ENCODE data around the gene IRAK1.
A peak's percentile ranks its signal among the peaks of the same experiment; 100 is the strongest.

IRAK1 gene

DNA sequence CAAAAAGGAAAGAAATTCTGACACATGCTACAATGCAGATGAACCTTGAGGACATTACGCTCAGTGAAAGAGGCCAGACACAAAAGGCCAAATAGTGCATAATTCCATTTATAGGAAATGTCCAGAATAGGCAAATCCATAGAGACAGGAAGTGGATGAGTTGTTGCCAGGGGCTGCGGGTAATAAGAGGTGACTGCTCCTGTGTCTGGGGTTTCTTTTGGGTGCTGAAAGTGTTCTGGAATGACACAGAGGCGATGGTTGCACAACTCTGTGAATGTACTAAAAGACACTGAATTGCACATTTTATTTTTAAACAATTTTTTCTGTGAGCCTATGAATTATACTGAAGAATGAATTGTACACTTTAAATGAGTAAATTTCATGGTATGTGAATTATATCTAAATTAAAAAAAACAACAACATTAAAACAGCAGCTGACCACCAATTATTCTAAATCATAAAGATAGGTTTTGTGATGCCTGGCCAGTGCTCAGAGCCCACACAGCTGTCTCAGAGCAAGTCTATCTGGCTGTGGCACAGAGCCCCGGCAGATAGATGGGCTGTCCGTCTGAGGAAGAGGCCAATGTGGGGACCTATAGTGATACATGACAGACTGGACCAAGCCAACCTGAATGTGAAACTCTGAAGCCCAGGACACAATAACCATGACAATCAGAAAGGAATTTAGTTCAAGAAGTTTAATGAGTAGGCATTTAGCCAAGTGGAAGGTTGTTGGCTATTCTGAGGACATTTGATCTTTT is 23.5 kb upstream of the IRAK1 start:
- H3K27me3 ChIP-seq, result peaks cover 100% of the 10 kb centered on the region
- H3K27ac ChIP-seq, result no peak overlapping the region
- H3K4me3 ChIP-seq, result no peak overlapping the region
- peaks cover 20% of the 10 kb centered on the region for H3K4me1 ChIP-seq
- H3K36me3 ChIP-seq, result peaks cover 52% of the 10 kb centered on the region
- no peak overlapping the region for H3K9ac ChIP-seq
- no peaks in the 10 kb centered on the region for H3K9me3 ChIP-seq
- peak overlapping the region; percentile 9; the same call in 1 of the 2 replicates for H3K4me2 ChIP-seq
- no peak for TF ChIP-seq Cebpa-rat (IDR thresholded peaks at IDR 0.05)
- peaks cover 100% of the 10 kb centered on the region for H4K20me1 ChIP-seq

DNA sequence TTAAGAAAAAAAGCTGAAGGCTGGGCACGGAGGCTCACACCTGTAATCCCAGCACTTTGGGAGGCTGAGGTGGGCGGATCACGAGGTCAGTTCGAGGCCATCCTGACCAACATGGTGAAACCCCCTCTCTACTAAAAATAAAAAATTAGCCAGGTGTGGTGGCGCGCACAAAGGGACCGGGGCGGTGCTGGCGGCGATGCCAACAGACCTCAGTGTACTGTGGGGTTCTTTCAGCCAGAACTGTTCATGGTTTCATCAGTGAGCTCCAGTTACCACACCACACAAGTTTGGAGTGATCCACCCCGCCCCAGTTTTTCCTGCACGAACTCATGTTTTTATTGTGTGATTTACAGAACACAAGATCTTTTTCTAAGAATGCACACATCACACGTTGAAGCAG is 21.2 kb upstream of the IRAK1 start:
- Histone ChIP-seq H3K9me3 (no peaks in the 10 kb centered on the region), H4K20me1 (peaks cover 97% of the 10 kb centered on the region), H3K4me1 (peaks cover 20% of the 10 kb centered on the region), H3K27ac (no peak overlapping the region), H3K27me3 (peaks cover 97% of the 10 kb centered on the region), H3K4me2 (no peak overlapping the region), H3K4me3 (no peak overlapping the region), H3K36me3 (peaks cover 41% of the 10 kb centered on the region), H3K9ac (no peak overlapping the region)
- no peak for TF ChIP-seq Cebpa-rat (IDR thresholded peaks at IDR 0.05)

DNA sequence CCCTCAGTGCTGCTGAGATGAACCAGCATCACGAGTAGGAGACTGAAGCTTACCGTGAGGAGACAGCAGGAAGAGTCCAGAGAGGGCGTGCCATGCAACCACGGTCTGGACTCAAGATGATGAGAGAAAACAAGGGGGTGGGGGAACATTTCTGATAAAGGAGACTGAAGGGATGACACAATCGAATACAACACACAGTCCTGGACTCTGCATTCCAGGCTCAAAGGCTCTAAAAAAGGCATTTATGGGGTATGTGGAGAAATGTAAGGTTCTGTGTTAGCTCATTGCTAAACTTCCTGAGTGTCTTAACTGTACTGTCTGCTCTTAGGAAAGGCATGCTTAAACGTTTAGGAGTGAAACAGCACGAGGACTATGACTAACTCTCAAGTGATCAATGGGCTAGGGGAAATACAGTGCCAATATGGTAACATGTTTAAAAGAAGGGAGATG is 20.6 kb upstream of the IRAK1 start:
- Histone ChIP-seq H3K36me3 (peaks cover 38% of the 10 kb centered on the region), H3K9ac (no peak overlapping the region), H3K4me1 (peaks cover 20% of the 10 kb centered on the region)

DNA sequence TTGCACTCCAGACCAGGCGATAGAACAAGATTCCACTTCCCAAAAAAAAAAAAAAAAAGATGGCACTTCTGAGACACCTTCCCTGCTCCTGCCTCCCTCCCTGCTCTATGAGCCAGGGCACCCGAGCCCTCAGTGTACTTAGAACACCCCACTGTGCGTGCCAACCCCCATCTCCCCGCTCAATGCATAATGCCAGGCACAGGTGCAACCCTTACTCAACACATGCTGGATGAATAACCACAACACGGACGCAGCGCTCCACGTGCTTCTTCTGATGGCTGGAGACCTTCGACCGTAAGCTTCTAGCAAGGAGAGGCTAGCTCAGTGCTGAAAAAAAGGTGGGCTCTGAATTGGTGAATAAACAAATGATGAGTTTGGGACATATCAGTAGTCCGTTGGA is 19.9 kb upstream of the IRAK1 start:
- H3K4me2 ChIP-seq, result no peak overlapping the region
- no peak overlapping the region for H3K27ac ChIP-seq
- peaks cover 27% of the 10 kb centered on the region for H3K4me1 ChIP-seq
- H3K9me3 ChIP-seq, result no peaks in the 10 kb centered on the region
- peaks cover 97% of the 10 kb centered on the region for H3K27me3 ChIP-seq
- no peak for TF ChIP-seq Cebpa-rat (IDR thresholded peaks at IDR 0.05)
- H4K20me1 ChIP-seq, result peaks cover 97% of the 10 kb centered on the region
- H3K4me3 ChIP-seq, result no peak overlapping the region
- H3K36me3 ChIP-seq, result peaks cover 35% of the 10 kb centered on the region
- H3K9ac ChIP-seq, result no peak overlapping the region

More for the DNA sequence above, 20.6 kb upstream of the IRAK1 start:
- H3K9me3 ChIP-seq, result no peaks in the 10 kb centered on the region
- H3K4me2 ChIP-seq, result no peak overlapping the region
- H4K20me1 ChIP-seq, result peaks cover 97% of the 10 kb centered on the region
- no peak overlapping the region for H3K4me3 ChIP-seq
- TF ChIP-seq Cebpa-rat (IDR thresholded peaks at IDR 0.05), result no peak
- peaks cover 97% of the 10 kb centered on the region for H3K27me3 ChIP-seq
- no peak overlapping the region for H3K27ac ChIP-seq

DNA sequence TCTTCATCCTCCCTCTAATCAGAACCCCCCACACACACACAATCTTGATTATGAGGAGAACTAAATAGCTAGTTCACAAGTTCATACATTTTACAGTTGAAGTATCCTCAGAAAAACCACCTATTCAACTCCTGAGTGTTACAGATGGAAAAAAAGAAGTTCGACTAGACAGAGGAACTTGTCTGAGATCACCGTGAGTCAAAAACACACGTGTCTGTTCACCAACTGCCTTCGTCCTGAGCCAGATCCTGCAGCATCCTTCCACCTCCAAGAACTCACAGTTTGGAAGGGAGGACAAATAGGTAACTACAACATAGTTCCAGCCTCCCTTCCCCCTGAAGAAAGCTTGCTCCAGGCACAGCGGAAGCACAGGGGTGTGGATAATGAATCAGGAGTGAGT is 19.0 kb upstream of the IRAK1 start:
- Histone ChIP-seq H4K20me1 (peaks cover 97% of the 10 kb centered on the region), H3K4me2 (no peak overlapping the region), H3K4me3 (no peak overlapping the region), H3K36me3 (peaks cover 27% of the 10 kb centered on the region; the same call in 1 of the 2 replicates), H3K9me3 (no peaks in the 10 kb centered on the region; the same call in 1 of the 2 replicates), H3K27ac (no peak overlapping the region), H3K9ac (no peak overlapping the region), H3K4me1 (peaks cover 36% of the 10 kb centered on the region), H3K27me3 (peaks cover 97% of the 10 kb centered on the region)
- TF ChIP-seq Cebpa-rat (IDR thresholded peaks at IDR 0.05), result no peak

DNA sequence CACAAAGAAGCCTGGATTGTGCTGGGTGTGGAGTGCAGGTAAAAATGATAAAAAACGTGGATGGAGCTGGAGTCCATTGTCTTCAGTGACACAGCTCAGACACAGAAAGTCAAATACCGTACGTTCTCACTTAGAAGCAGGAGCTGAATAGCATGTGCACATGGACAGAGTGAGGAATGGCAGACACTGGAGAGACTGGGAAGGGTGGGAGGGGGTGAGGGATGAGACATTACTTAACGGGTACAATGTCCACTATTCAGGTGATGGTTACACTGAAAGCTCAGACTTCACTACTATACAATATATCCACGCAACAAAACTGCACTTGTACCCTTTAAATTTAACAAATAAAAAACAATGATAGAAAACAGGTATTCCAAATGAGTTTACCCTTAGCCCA is 18.1 kb upstream of the IRAK1 start:
- Histone ChIP-seq H3K27me3 (peaks cover 97% of the 10 kb centered on the region), H3K36me3 (peaks cover 32% of the 10 kb centered on the region; the same call in 1 of the 2 replicates), H3K4me3 (no peak overlapping the region), H4K20me1 (peaks cover 97% of the 10 kb centered on the region), H3K4me2 (no peak overlapping the region), H3K9ac (no peak overlapping the region), H3K27ac (no peak overlapping the region), H3K4me1 (peaks cover 41% of the 10 kb centered on the region), H3K9me3 (no peaks in the 10 kb centered on the region; the same call in 1 of the 2 replicates)
- TF ChIP-seq Cebpa-rat (IDR thresholded peaks at IDR 0.05), result no peak

DNA sequence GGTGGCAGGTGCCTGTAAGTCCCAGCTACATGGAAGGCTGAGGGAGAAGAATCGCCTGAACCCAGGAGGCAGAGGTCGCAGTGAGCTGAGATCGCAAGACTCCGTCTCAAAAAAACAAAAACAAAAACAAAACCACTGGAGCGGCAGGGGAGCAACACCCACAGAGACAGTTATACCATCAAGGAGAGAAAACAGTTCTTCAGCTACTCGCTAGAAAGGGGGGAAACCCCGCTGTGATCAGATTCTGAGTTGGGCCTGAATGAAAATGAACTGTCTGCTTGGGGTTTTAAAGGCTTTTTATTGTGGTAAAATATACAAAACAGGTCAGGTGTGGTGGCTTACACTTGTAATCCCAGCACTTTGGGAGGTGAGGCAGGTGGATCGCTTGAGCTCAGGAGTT is 16.8 kb upstream of the IRAK1 start:
- no peak overlapping the region for H3K27ac ChIP-seq

DNA sequence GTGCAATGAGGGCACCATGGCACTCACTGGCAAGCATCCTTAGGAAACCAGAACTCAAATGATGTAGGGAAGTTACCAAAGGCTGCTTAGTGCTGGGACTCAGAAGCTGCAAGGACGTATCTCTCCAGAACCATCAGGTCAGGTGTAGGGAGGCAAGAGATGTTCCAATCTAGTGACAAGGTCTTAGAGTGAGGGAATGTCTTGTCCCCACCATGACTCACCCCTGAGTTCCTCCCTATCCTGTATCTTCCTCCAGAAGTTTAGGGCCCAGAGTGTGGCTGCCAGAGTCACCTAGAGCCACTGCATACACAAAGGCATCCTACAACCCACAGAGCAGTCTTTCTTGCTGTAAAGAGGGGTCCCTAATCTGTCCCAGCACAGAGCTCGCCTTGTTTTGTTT is 14.1 kb upstream of the IRAK1 start:
- peaks cover 25% of the 10 kb centered on the region for H3K4me1 ChIP-seq
- no peak overlapping the region for H3K9ac ChIP-seq
- peaks cover 96% of the 10 kb centered on the region for H4K20me1 ChIP-seq
- peaks cover 54% of the 10 kb centered on the region for H3K36me3 ChIP-seq
- no peak overlapping the region for H3K4me3 ChIP-seq
- TF ChIP-seq Cebpa-rat (IDR thresholded peaks at IDR 0.05), result no peak
- H3K4me2 ChIP-seq, result peak overlapping the region; percentile 15; the same call in 1 of the 2 replicates
- H3K27me3 ChIP-seq, result peaks cover 96% of the 10 kb centered on the region
- no peaks in the 10 kb centered on the region; the same call in 1 of the 2 replicates for H3K9me3 ChIP-seq
- H3K27ac ChIP-seq, result no peak overlapping the region

More for the DNA sequence above, 16.8 kb upstream of the IRAK1 start:
- Histone ChIP-seq H3K4me3 (no peak overlapping the region), H3K9ac (no peak overlapping the region), H3K4me2 (no peak overlapping the region), H3K27me3 (peaks cover 97% of the 10 kb centered on the region), H3K9me3 (no peaks in the 10 kb centered on the region; the same call in 1 of the 2 replicates), H3K4me1 (peaks cover 29% of the 10 kb centered on the region), H4K20me1 (peaks cover 97% of the 10 kb centered on the region), H3K36me3 (peaks cover 44% of the 10 kb centered on the region)
- TF ChIP-seq Cebpa-rat (IDR thresholded peaks at IDR 0.05), result no peak

DNA sequence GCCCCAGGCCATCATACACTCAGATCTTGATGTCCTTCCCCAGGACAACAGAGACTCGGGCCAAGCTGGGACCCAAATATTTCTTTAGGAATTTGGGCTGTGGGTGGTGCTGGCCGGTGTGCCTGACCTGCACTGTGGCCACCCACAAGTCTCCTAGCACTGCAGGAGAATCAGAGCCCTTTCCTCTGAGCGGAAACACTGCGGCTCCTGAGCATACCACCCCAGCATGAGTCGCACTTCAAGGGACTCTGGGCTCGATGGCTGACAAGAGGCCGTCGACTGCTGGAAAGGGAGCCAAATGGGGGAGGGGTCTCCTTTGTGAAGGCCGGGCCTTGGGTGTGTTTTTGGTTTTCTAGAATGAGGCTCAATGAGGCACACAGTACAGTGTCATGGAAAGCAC is 13.0 kb upstream of the IRAK1 start:
- Histone ChIP-seq H3K9ac (no peak overlapping the region), H3K4me3 (no peak overlapping the region), H3K9me3 (no peaks in the 10 kb centered on the region; the same call in 1 of the 2 replicates), H3K4me2 (no peak overlapping the region), H3K36me3 (peaks cover 64% of the 10 kb centered on the region), H3K27me3 (peaks cover 97% of the 10 kb centered on the region), H3K4me1 (peaks cover 25% of the 10 kb centered on the region), H3K27ac (no peak overlapping the region), H4K20me1 (peaks cover 96% of the 10 kb centered on the region)
- TF ChIP-seq Cebpa-rat (IDR thresholded peaks at IDR 0.05), result no peak

DNA sequence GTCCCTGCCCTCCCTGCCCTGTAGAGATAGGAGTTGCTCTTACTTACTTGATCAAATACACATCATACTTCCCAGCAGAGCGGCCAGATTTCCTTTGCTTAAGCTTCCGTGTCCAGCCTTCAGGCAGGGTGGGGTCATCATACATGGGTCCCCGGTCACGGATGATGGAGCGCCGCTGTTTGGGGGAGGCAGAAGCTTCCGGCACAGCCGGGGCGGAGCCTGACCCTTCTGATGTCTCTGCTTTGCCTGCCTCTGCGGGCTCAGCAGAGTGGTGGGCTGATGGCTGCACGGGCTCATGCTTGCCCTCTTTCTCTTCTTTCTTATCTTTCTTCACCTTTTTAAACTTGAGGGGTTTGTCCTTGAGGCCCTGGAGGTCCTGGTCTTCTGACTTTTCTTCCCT is 12.5 kb upstream of the IRAK1 start:
- H3K9me3 ChIP-seq, result no peaks in the 10 kb centered on the region; the same call in 1 of the 2 replicates
- H3K36me3 ChIP-seq, result peaks cover 69% of the 10 kb centered on the region
- no peak for TF ChIP-seq Cebpa-rat (IDR thresholded peaks at IDR 0.05)
- H3K27me3 ChIP-seq, result peaks cover 97% of the 10 kb centered on the region
- H3K4me1 ChIP-seq, result peaks cover 25% of the 10 kb centered on the region
- H3K4me3 ChIP-seq, result no peak overlapping the region
- H4K20me1 ChIP-seq, result peaks cover 96% of the 10 kb centered on the region
- H3K27ac ChIP-seq, result no peak overlapping the region
- H3K4me2 ChIP-seq, result no peak overlapping the region
- H3K9ac ChIP-seq, result no peak overlapping the region

All from BLaER1 (cell line).